ENCODE results near the gene TBC1D1. TPM values are rescaled to one million over a fixed set of nuclear protein-coding genes. Genes with fewer than 3 reads are reported as not detected.

The TBC1D1 gene
- total and polyA plus RNA-seq, 2 experiments from 2014 or later, result 100.0 to 214 TPM

- H3K4me1 ChIP-seq (ENCODE audit: low read depth), result peaks cover 15% of the 10 kb centered on the region
- no peak for DNase-seq (ENCODE audit: low read depth in 1 of 2, low spot score in 1 of 2)
- H3K27ac ChIP-seq, result no peak overlapping the region
- no peaks in the 10 kb centered on the region for H3K9me3 ChIP-seq (ENCODE audit: low read depth)
- H3K36me3 ChIP-seq, result no peaks in the 10 kb centered on the region
- H3K4me3 ChIP-seq, result no peak overlapping the region
- no peaks in the 10 kb centered on the region for H3K27me3 ChIP-seq
- TF ChIP-seq, protein P1, sequence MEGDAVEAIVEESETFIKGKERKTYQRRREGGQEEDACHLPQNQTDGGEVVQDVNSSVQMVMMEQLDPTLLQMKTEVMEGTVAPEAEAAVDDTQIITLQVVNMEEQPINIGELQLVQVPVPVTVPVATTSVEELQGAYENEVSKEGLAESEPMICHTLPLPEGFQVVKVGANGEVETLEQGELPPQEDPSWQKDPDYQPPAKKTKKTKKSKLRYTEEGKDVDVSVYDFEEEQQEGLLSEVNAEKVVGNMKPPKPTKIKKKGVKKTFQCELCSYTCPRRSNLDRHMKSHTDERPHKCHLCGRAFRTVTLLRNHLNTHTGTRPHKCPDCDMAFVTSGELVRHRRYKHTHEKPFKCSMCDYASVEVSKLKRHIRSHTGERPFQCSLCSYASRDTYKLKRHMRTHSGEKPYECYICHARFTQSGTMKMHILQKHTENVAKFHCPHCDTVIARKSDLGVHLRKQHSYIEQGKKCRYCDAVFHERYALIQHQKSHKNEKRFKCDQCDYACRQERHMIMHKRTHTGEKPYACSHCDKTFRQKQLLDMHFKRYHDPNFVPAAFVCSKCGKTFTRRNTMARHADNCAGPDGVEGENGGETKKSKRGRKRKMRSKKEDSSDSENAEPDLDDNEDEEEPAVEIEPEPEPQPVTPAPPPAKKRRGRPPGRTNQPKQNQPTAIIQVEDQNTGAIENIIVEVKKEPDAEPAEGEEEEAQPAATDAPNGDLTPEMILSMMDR (IDR thresholded peaks at IDR 0.05; ENCODE audit: low read depth, low read length), result no peak
These were observed 13.9 kb downstream of the TBC1D1 start for GRCh38 chr4:37904824-37905223.

- H3K4me1 ChIP-seq (ENCODE audit: low read depth), result peaks cover 23% of the 10 kb centered on the region
- TF ChIP-seq, protein P1 (IDR thresholded peaks at IDR 0.05; ENCODE audit: low read depth, low read length), result no peak
These were observed 14.8 kb downstream of the TBC1D1 start for GRCh38 chr4:37905533-37906169.

DNA sequence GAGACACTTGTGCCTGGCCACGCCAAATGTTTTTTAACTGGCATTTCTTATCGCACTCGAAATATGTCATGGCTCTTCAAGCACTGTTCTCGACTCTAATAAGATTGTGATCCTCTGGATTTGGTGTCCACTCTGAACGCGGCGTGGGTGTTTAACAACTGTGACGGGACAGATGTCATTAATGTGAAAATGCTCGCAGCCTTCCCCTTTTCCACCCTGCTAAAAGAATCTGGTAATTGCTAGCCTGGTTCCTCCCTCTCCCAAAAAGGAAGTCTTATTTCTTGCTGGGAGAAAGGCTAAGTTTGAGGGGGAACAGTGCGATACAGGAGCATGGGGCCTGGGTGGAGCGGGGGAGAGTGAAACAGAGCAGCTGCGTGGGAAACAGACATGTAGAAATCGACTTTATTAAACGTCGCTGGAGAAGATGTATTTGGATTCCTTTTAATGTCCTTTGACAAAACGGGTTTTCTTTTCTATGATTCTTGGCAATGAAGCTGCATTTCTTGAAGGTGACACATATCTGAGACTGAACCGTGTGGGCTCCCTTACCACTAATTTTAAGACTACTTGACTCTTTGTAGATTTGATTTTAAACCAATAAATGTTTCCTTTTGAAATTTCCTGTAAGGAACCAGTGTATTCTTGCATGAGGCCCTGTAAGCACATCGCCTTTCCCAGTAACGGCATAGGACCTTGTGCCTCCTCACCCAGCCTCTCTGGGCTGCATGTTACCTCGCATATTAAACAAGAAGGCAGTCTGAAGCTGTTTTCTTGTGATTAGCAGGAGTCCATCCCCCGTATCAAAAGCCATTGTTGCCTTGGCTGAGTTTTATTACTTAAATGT, 17.8 kb downstream of the TBC1D1 start:
- Histone ChIP-seq H3K27ac (peak overlapping the region; percentile 55), H3K9me3 (ENCODE audit: low read depth) (no peaks in the 10 kb centered on the region), H3K4me3 (no peak overlapping the region), H3K36me3 (no peaks in the 10 kb centered on the region), H3K4me1 (ENCODE audit: low read depth) (peaks cover 25% of the 10 kb centered on the region), H3K27me3 (no peaks in the 10 kb centered on the region)
- DNase-seq (ENCODE audit: low read depth in 1 of 2, low spot score in 1 of 2), result peak in 1 of 2 donors; percentile 65
- TF ChIP-seq, protein P1 (IDR thresholded peaks at IDR 0.05; ENCODE audit: low read depth, low read length), result no peak

More at GRCh38 chr4:37905533-37906169, 14.8 kb downstream of the TBC1D1 start:
- H3K27me3 ChIP-seq, result no peaks in the 10 kb centered on the region
- H3K4me3 ChIP-seq, result no peak overlapping the region
- DNase-seq (ENCODE audit: low read depth in 1 of 2, low spot score in 1 of 2), result no peak
- no peak overlapping the region for H3K27ac ChIP-seq
- H3K9me3 ChIP-seq (ENCODE audit: low read depth), result no peaks in the 10 kb centered on the region
- H3K36me3 ChIP-seq, result no peaks in the 10 kb centered on the region

GRCh38 chr4:37909332-37910090, 18.6 kb downstream of the TBC1D1 start:
- DNase-seq (ENCODE audit: low read depth in 1 of 2, low spot score in 1 of 2), result peak in 1 of 2 donors; percentile 44
- Histone ChIP-seq H3K9me3 (ENCODE audit: low read depth) (no peaks in the 10 kb centered on the region), H3K4me3 (no peak overlapping the region), H3K4me1 (ENCODE audit: low read depth) (peaks cover 25% of the 10 kb centered on the region), H3K27ac (peak overlapping the region; percentile 19), H3K36me3 (no peaks in the 10 kb centered on the region), H3K27me3 (no peaks in the 10 kb centered on the region)
- TF ChIP-seq, protein P1 (IDR thresholded peaks at IDR 0.05; ENCODE audit: low read depth, low read length), result no peak

DNA sequence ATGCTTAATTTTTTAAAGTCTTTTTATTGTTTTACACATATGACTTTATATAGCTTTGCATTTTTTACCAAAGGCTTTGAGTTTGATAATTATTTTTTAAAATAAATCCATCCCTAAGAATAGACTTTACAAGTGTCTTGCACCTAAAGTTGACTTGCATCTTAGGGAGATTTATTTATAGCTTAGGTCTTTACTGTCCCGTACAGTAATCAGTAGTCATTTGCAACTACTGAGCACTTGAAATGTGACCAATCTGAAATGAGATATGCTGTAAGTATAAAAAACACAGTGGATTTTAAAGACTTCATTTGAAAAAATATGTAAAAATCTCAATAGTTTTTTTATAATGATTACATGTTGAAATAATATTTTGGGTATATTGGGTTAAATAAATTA, 19.2 kb downstream of the TBC1D1 start:
- H3K4me1 ChIP-seq (ENCODE audit: low read depth), result peaks cover 25% of the 10 kb centered on the region
- TF ChIP-seq, protein P1 (IDR thresholded peaks at IDR 0.05; ENCODE audit: low read depth, low read length), result no peak
- no peaks in the 10 kb centered on the region for H3K9me3 ChIP-seq (ENCODE audit: low read depth)
- H3K4me3 ChIP-seq, result no peak overlapping the region
- no peak for DNase-seq (ENCODE audit: low read depth in 1 of 2, low spot score in 1 of 2)
- no peaks in the 10 kb centered on the region for H3K36me3 ChIP-seq
- no peaks in the 10 kb centered on the region for H3K27me3 ChIP-seq
- peak overlapping the region; percentile 19 for H3K27ac ChIP-seq

Measured in cardiac muscle cell (in vitro differentiated cells and primary cell).